Parathyroid adenoma (tissue), 2 donors: ENCODE results near the gene PTP4A1.
A peak's percentile ranks its signal among the peaks of the same experiment; 100 is the strongest.
"Not testable (repeated sequence)": the region's sequence is repeated elsewhere in the genome, so short reads cannot be mapped to it uniquely, and the experiment has no call there.

Source experiments
- H2AFZ ChIP-seq: fragments of 300-600 bp; sonication (generic); one replicate; pipeline ENCODE4 v1.7.0; 2017; ENCODE audit warnings: antibody characterized with exemption, mild to moderate bottlenecking
- H3K27ac ChIP-seq: fragments of 300-600 bp; sonication (generic); one replicate; pipeline ENCODE4 v1.7.0; 2017
- H3K27me3 ChIP-seq: fragments of 300-600 bp; sonication (generic); one replicate; pipeline ENCODE4 v1.7.0; 2017; ENCODE audit warnings: low read length; ENCODE audit not compliant: control insufficient read depth, insufficient read depth
- H3K36me3 ChIP-seq: fragments of 300-600 bp; sonication (generic); one replicate; pipeline ENCODE4 v1.7.0; 2017; ENCODE audit warnings: low read length; ENCODE audit not compliant: control insufficient read depth, insufficient read depth
- H3K4me1 ChIP-seq: fragments of 300-600 bp; sonication (generic); one replicate; pipeline ENCODE4 v1.7.0; 2017; ENCODE audit warnings: control low read depth
- H3K4me2 ChIP-seq: fragments of 300-600 bp; sonication (generic); one replicate; pipeline ENCODE4 v1.7.0; 2017; ENCODE audit warnings: low read length
- H3K4me3 ChIP-seq: fragments of 300-600 bp; sonication (generic); one replicate; pipeline ENCODE4 v1.7.0; 2017; ENCODE audit warnings: low read depth, low read length
- H3K79me2 ChIP-seq: fragments of 300-600 bp; sonication (generic); one replicate; pipeline ENCODE4 v1.7.0; 2017; ENCODE audit warnings: control low read depth
- H3K9ac ChIP-seq: fragments of 300-600 bp; sonication (generic); one replicate; pipeline ENCODE4 v1.7.0; 2017; ENCODE audit warnings: mild to moderate bottlenecking
- H3K9me3 ChIP-seq: fragments of 300-600 bp; sonication (generic); one replicate; pipeline ENCODE4 v1.7.0; 2017; ENCODE audit warnings: low read length; ENCODE audit not compliant: control insufficient read depth
- TF ChIP-seq, protein P1 (sequence below): fragments of 300-600 bp; sonication (generic); IDR thresholded peaks from one replicate; pipeline ENCODE4 v1.7.0; 2017; ENCODE audit warnings: antibody characterized with exemption, mild to moderate bottlenecking
- donor health status: primary hyperparathyroidism.

Gene PTP4A1

DNA sequence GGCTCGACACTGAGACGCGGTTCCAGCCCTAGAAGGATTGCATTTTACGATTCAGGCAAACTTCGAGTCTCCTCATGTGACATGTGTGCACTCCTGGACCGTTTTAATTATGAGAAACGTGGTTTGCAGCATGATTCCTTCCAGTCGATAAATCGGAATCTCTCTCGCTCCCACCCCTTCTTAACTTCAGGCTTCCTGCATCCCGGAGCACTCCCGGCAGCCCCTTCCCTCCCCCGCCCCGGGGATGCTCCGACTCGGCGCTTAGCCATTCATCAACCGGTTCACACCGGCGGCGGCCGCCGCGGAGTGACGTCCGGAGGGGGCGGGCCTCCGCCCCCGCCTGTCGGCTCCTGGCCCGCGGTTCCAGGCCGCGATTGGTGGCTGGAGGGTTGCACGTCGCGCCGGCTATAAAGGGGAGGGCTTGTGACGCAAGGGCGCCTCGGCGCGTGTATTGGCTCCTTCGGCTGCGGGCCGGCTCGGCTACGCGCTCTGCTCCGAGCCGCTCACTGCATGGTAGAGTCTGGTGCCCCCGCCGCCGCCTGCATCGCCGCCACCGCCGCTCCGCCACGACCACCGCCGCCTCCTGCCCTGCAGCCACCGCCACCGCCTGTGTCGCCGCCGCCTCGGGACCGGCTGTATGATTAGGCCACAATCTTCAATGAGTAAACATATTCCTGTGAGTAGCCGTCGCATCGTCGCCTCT is at the start of gene PTP4A1, which contains the start of gene LOC128125822:
Gene PTP4A1, plus strand, starts transcription at position 437 of the 703 bp plus-strand sequence. CDS start 4,401 bp downstream, outside the sequence.
Gene LOC128125822, plus strand, starts transcription at position 437 of the 703 bp plus-strand sequence.
- H3K27ac ChIP-seq = peak within 1 kb of the TSS; percentile 93
- H2AFZ ChIP-seq = peak within 1 kb of the TSS; percentile 99
- peak within 1 kb of the TSS; percentile 82 for H3K4me2 ChIP-seq
- TF ChIP-seq, protein P1, sequence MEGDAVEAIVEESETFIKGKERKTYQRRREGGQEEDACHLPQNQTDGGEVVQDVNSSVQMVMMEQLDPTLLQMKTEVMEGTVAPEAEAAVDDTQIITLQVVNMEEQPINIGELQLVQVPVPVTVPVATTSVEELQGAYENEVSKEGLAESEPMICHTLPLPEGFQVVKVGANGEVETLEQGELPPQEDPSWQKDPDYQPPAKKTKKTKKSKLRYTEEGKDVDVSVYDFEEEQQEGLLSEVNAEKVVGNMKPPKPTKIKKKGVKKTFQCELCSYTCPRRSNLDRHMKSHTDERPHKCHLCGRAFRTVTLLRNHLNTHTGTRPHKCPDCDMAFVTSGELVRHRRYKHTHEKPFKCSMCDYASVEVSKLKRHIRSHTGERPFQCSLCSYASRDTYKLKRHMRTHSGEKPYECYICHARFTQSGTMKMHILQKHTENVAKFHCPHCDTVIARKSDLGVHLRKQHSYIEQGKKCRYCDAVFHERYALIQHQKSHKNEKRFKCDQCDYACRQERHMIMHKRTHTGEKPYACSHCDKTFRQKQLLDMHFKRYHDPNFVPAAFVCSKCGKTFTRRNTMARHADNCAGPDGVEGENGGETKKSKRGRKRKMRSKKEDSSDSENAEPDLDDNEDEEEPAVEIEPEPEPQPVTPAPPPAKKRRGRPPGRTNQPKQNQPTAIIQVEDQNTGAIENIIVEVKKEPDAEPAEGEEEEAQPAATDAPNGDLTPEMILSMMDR = no peak
- H3K9me3 ChIP-seq = peaks cover 3% of the 10 kb centered on the region
- no peaks in the 10 kb centered on the region for H3K27me3 ChIP-seq
- H3K4me1 ChIP-seq = peaks cover 6% of the 10 kb centered on the region
- H3K36me3 ChIP-seq = no peaks in the 10 kb centered on the region
- peak within 1 kb of the TSS; percentile 83 for H3K4me3 ChIP-seq
- peak within 1 kb of the TSS; percentile 96 for H3K9ac ChIP-seq
- H3K79me2 ChIP-seq = peaks cover 2% of the 10 kb centered on the region

DNA sequence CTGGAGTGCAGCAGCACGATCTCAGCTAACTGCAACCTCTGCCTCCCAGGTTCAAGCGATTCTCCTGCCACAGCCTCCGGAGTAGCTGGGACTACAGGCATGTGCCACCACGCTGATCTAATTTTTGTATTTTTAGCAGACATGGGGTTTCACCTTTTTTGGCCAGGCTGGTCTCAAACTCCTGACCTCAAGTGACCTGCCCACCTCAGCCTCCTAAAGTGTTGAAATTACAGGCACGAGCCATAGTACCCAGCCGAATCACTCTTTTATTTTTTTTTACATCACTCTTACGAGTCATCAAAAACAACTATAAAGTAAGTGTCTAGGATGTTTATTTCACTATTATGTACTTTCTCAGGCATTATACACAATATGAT is 49.4 kb upstream of the PTP4A1 start:
- not testable (repeated sequence) for H3K9ac ChIP-seq, H3K9me3 ChIP-seq, H3K36me3 ChIP-seq, H3K4me3 ChIP-seq, H3K4me1 ChIP-seq, H2AFZ ChIP-seq, H3K79me2 ChIP-seq, H3K4me2 ChIP-seq, H3K27ac ChIP-seq, H3K27me3 ChIP-seq

DNA sequence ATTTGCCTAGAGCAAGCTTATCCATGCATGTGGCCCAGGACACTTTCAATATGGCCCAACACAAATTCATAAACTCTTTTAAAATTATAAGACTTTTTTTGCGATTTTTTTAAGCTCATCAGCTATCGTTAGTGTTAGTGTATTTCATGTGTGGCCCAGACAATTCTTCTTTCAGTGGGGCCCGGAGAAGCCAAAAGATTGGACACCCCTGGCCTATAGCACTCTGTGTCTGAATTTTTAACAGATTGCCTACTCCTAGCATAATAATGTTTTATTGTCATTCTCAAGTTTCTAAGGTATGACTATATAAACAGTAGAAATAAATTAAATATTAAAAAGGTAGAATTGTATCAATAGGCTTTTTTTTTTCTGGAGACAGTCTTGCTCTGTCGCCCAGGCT is 48.6 kb upstream of the PTP4A1 start:
- Histone ChIP-seq H3K9ac (no peak overlapping the region), H3K79me2 (no peaks in the 10 kb centered on the region), H3K4me3 (no peak overlapping the region), H3K36me3 (no peaks in the 10 kb centered on the region), H3K4me1 (no peaks in the 10 kb centered on the region), H3K4me2 (no peak overlapping the region), H3K27ac (no peak overlapping the region), H3K27me3 (no peaks in the 10 kb centered on the region), H3K9me3 (no peaks in the 10 kb centered on the region), H2AFZ (no peak overlapping the region)
- TF ChIP-seq, protein P1 = no peak

DNA sequence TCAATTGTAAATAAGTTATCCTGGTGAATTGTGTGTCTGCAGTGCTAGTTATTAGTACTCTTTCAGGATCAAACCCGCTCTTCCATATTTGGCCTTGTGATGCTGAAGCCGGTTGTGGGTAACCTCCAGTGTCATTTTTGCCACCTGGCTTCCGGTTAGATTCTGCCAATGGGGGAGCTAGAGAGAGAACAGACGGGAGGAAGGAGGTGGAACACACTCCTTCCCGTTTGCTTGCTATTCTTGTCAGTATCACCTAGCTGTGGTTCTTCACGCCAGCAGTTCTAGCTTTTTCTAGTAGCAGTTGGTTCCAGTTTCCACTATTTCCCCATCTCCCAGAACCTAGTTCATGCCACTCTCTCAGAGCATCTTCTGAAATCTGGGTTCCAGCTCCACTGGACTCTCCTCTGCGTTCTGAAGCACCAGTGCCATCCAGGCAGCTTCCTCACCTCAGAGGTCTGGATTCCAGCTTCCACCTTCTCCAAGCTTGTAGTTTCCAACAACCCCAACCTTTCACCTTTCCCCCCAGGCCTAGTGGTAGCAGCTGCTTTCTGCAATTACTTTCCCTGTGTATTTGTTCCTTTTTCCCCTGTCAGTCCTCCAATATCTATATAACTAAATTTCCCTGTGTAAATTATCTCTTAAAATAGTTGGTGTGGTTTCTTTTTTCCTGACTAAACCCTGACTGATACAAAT is 46.9 kb upstream of the PTP4A1 start:
- H3K4me3 ChIP-seq = no peak overlapping the region
- no peaks in the 10 kb centered on the region for H3K79me2 ChIP-seq
- H3K27ac ChIP-seq = no peak overlapping the region
- H3K4me1 ChIP-seq = no peaks in the 10 kb centered on the region
- H2AFZ ChIP-seq = no peak overlapping the region
- TF ChIP-seq, protein P1 = no peak
- H3K4me2 ChIP-seq = no peak overlapping the region
- no peaks in the 10 kb centered on the region for H3K27me3 ChIP-seq
- H3K9ac ChIP-seq = no peak overlapping the region
- no peaks in the 10 kb centered on the region for H3K36me3 ChIP-seq
- no peaks in the 10 kb centered on the region for H3K9me3 ChIP-seq

DNA sequence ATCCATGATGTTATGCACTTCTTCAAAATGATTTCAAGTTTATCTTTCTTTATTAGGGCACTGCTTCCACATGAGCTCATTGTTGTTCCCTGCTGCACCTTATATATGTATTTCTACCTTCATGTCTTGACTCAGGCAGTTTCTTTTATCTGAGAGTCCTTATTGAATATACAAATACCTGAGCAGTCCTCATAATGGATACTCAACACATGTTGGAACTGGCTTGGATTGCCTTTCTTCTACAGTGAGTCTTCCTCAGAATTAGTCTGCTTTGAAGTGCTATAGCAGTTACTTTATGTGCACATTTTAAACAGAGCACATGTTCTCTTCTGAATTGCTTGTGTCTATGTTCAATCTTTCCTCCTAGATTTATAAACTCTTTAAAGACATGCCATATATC is 45.3 kb upstream of the PTP4A1 start:
- no peaks in the 10 kb centered on the region for H3K9me3 ChIP-seq
- H3K4me3 ChIP-seq = no peak overlapping the region
- H3K4me1 ChIP-seq = no peaks in the 10 kb centered on the region
- no peak overlapping the region for H3K27ac ChIP-seq
- H3K9ac ChIP-seq = no peak overlapping the region
- TF ChIP-seq, protein P1 = no peak
- H2AFZ ChIP-seq = no peak overlapping the region
- no peaks in the 10 kb centered on the region for H3K36me3 ChIP-seq
- no peaks in the 10 kb centered on the region for H3K27me3 ChIP-seq
- no peak overlapping the region for H3K4me2 ChIP-seq
- no peaks in the 10 kb centered on the region for H3K79me2 ChIP-seq
